Lower leg skin (tissue), 4 donors: ENCODE measurements around the gene ADGRD1. TPM values are rescaled to one million over a fixed set of nuclear protein-coding genes. Genes with fewer than 3 reads are reported as not detected.

Source experiments
- DNase-seq, 2 donors: peaks; one replicate each; pipeline ENCODE4 v3.0.0-alpha.2; 2019; ENCODE audit warnings: low spot score in 2 of 2
- H3K4me3 ChIP-seq: fragments of 200-600 bp; sonication (generic); 2 replicates; pipeline ENCODE4 v1.5.1; 2017; ENCODE audit warnings: mild to moderate bottlenecking, low read depth; ENCODE audit not compliant: poor library complexity, severe bottlenecking
- CTCF ChIP-seq, 3 donors: fragments of 450-650 bp; IDR thresholded peaks; one replicate each; pipeline ENCODE4 v1.5.1; 2016; ENCODE audit warnings: antibody characterized with exemption in 3 of 3, mild to moderate bottlenecking in 3 of 3, moderate library complexity in 2 of 3
- POLR2A ChIP-seq, 2 donors: fragments of 450-650 bp; IDR thresholded peaks; one replicate each; pipeline ENCODE4 v1.6.1; 2016 to 2017; ENCODE audit warnings: antibody characterized with exemption in 2 of 2, mild to moderate bottlenecking in 1 of 2, moderate library complexity in 1 of 2
- WGBS, 2 donors: methylation state at CpG; one replicate each; pipeline ENCODE4 v1.1.5; 2018; 5-methylcytosine and 5-hydroxymethylcytosine counted together
- intact Hi-C: fragments of 100-400 bp; cut with DNase I; formaldehyde crosslinking; loops from one replicate; pipeline ENCODE4 v1.15.0; 2023; ENCODE audit warnings: low total_unique reads
- total RNA-seq, 4 donors: library from RNA; depleted of rRNA; stranded (reverse); fragments of >200 nt; gene quantifications; one replicate each; pipeline ENCODE4 v1.1.0, GENCODE V29; 2016

The ADGRD1 gene
- total RNA-seq, 4 donors from 2014 or later, result 8.3 to 11.6 (median 8.9) TPM

DNA sequence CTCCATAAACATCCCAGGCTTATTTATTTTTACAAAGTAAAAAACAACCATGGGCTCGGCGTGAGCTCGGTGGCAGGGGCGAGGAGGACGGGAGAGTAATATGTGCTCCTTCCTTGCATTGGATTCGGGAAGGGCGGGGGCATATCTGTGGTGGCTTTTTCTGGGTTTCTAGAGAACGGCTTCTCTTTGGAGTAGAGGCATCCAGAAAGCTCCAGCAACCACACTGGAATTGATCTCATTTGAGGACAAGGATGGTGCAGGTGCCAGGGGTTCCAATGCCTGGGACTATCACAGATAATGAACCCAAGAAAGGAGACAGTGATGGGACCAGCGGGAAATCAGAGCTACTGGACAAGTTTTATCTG lies 18.9 kb downstream of the ADGRD1 start:
- TF ChIP-seq CTCF (IDR thresholded peaks at IDR 0.05) (no peak), POLR2A (IDR thresholded peaks at IDR 0.05) (no peak)
- WGBS, 2 donors, result 92 to 93% methylated on average over 9 of the region's 9 CpGs
- DNase-seq, result peak in 1 of 2 donors; percentile 39
- intact Hi-C loops, result no loop called here
- H3K4me3 ChIP-seq, result no peak overlapping the region

- H3K4me3 ChIP-seq, result no peak overlapping the region
- TF ChIP-seq CTCF (IDR thresholded peaks at IDR 0.05) (no peak), POLR2A (IDR thresholded peaks at IDR 0.05) (no peak)
- peak in 1 of 2 donors; percentile 37 for DNase-seq
- WGBS, 2 donors, result 85 to 89% methylated on average over 11 of the region's 11 CpGs
- intact Hi-C loops, result no loop called here
Measured at GRCh38 chr12:130973109-130973508, 19.4 kb downstream of the ADGRD1 start.

DNA sequence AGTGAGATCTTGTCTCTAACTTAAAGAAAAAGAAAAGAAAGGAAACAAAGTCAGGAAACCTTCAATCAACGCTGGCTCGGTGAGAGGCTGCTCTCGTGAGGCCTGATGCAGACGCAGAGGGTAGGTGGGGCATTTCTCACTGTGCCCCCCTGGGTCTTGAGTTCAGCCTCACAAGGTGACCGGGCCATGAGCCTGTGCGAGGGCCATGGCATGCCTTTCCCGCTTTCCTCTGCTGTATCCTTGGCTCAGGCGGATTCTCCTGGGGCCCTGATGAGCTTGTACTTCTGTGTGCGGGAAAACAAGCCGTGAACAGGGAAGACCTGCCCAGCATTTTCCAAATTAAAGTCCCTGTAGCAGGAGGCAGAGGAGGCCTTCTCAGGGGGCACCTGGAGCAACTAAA lies 20.2 kb downstream of the ADGRD1 start:
- DNase-seq, result peak in 1 of 2 donors; percentile 32
- intact Hi-C loops, result no loop called here
- H3K4me3 ChIP-seq, result no peak overlapping the region
- TF ChIP-seq POLR2A (IDR thresholded peaks at IDR 0.05) (no peak), CTCF (IDR thresholded peaks at IDR 0.05) (no peak)
- WGBS, 2 donors, result 87 to 93% methylated on average over 10 of the region's 10 CpGs

DNA sequence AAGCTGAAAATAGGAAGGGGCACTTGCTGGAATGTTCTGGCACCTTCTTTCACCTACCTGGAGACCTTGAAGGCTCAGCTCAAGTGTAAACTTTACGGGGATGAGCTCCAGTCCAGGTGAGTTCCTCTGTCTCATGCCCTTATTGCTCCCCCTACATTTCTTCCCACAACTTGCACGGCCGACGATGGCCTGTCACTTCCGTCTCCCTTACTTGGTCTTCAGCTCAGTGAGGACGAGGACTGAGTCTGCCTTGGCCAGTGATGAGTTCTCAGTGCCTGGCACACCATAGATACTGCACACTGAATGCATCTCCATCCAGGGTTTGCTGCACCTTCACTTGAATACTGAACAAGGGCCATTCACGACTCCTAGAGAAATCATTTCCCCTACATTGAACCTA lies 21.4 kb downstream of the ADGRD1 start:
- intact Hi-C loops, result no loop called here
- 87 to 88% methylated on average over 6 of the region's 7 CpGs for WGBS, 2 donors
- no peak for TF ChIP-seq POLR2A (IDR thresholded peaks at IDR 0.05)
- TF ChIP-seq CTCF (IDR thresholded peaks at IDR 0.05), result no peak
- DNase-seq, result peak in 1 of 2 donors; percentile 49
- H3K4me3 ChIP-seq, result no peak overlapping the region

- H3K4me3 ChIP-seq, result no peak overlapping the region
- 89 to 93% methylated on average over 15 of the region's 15 CpGs for WGBS, 2 donors
- peak in 1 of 2 donors; percentile 78 for DNase-seq
- intact Hi-C loops, result no loop called here
- TF ChIP-seq CTCF (IDR thresholded peaks at IDR 0.05) (no peak), POLR2A (IDR thresholded peaks at IDR 0.05) (no peak)
Measured at GRCh38 chr12:130976171-130976720, 22.5 kb downstream of the ADGRD1 start.
